MM.1S (cell line): ENCODE measurements around the gene INO80.

ENCODE experiments used
- CTCF ChIP-seq: fragments of 300-600 bp; sonication (generic); IDR thresholded peaks from 2 replicates; pipeline ENCODE4 v1.5.1; 2016; ENCODE audit warnings: antibody characterized with exemption, low read length, mixed read lengths
- EZH2 ChIP-seq: fragments of 300-600 bp; sonication (generic); optimal IDR thresholded peaks from 2 replicates; pipeline ENCODE3; 2017; ENCODE audit warnings: low read depth, mild to moderate bottlenecking, antibody characterized with exemption, low read length, mixed read lengths
- EZH2phosphoT487 ChIP-seq: fragments of 300-600 bp; sonication (generic); IDR thresholded peaks from 2 replicates; pipeline ENCODE4 v1.6.1; 2018; ENCODE audit warnings: antibody characterized with exemption, low read length

- TF ChIP-seq CTCF = no peak
- TF ChIP-seq EZH2phosphoT487 = no peak
- no peak for TF ChIP-seq EZH2
Measured at GRCh38 chr15:40964006-40964405, 152.1 kb downstream of the INO80 start.
